GM21447 (cell line): ENCODE results near the gene HAND2.

Experiments used
- ATAC-seq: cut with Tn5 transposase; IDR thresholded peaks from one replicate; pipeline ENCODE4 v1.9.1; 2021; ENCODE audit not compliant: unreplicated experiment

Gene HAND2

DNA sequence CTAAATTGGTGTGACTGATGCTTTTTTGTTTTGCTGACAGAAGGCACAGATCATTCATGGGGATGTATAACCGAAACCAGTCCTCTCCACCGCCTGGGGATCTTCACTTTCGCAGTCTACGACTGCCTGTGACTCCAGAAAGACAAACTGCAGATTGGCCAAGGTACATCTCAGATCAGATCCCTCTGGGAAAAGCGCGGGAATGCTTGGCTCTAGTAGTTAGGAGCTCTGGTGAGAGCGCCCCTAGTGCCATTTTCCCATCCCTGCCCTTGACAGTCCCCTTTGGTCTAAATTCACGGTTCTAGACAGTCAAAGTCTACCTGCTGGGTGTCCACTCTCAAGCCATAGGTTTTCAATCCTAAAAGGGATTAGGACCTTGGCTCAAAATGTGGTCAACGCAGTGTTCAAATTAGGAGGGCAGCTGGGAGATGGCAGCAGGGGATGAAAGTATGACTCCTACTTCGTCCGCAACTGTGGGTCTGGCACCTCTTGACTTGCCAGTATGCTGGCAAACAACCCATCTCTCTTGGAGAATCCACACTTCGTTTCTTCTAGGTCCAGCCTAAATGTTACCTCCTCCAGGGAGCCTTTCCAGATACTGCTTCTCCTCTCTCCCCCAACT lies 6.9 kb upstream of the HAND2 start:
- peak; percentile 49 for ATAC-seq

DNA sequence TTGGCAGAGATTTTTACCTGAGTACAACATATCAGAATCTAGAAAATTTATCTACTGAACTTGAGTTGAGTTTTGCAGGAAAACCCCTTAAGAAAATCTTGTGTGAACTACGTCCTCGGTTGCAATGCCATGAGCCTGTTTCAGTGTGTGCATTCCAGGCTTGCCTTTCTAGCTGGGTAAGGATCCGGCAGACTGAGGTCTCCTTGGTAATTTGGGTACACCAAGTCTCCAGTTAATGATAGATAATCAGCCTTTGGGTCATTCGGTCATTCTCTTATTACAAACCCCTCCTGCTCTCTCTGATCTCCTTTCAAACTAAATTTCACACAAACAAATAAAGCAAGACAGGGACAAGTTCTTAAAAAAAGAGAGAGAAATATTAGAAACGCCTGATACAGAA lies 5.9 kb upstream of the HAND2 start:
- no peak for ATAC-seq

DNA sequence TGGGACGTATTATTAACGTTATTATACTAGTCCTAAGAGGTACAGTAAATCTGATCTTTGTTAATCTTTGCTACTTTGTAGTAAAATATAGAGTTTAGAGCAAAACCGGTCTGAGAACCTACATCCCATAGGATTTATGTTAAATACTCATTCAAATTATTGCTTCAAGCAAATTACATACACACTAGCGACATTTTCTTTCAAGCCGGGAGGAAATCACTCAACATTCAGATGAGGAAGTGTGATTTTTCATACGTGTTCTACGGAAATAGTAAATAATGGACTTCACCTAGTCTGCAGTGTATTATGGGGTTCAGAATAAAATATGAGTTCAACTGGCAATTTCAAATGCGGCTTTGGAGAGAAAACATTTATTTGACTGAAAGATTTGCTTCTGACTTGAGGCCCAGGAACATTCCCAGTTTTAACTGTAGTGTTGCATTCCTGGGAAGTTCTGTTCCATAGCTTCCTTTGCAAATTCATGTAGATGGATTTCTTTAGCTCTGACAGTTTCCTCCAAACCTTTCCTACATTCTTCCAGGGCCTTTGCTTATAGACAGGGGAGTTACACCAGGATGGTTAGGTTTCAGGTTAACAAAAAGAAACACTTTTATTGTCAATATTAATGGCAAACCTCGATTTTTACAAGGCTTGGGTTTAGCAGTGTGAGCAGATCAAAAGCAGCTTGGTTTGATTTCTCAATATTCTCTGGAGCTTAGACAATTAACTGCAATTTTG lies 5.3 kb upstream of the HAND2 start:
- ATAC-seq, result no peak

DNA sequence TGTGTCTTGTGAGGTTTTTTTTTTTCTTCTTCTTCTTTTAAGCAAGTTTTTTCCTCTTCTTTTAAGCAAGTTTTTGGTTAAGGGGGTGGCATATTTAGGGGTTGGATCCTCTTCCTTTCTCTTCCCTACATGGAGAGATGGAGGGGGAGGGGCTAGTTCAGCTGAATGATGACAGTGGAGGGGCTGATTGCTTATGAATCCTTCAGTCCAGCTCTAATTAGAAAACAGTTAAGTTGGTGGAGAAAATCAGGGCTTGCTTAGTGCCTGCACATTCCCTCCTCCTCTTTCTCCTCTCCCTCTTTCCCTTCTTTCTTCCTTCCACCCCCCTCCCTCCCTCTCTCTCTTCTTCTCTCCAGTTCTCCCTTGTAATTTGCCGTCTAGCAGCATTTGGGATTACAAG lies 4.4 kb upstream of the HAND2 start:
- ATAC-seq, result no peak

DNA sequence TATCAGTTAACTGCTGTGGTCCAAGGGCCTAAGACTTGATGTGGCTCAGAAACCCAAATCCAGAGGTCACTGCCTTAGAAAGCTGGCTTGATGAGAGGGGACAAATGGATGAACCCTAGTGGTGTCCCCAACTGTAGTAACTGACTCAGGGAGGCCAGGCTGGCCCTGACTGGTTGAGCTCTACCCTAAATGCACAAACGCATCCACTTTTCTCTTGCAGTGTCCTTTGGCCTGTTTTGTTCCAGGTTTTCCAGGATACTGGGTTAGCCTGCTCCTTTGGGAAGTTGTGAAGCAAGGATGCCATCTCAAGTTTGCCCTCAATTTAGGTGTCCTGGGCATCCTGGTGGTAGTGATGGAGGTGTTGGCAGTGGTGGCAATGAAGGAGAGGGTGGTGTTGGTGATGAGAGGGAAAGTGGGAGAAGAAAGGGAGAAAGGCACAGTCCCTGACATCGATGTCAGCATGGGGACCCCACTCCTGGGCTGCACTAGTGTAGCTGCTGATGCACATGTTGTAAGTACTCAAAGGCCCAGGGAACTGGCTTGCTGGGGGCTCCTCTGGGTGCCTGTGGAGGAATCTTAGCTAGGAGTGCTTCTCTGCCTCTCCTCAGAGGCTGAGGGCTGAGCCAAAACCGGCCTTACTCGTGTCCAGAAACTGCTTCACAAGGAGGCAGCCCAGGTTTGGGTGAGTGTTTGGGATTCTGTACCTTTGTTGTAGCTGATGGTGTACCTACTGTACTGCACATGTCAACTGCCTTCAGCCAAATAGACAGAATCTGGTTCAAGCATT lies 2.9 kb upstream of the HAND2 start:
- no peak for ATAC-seq

DNA sequence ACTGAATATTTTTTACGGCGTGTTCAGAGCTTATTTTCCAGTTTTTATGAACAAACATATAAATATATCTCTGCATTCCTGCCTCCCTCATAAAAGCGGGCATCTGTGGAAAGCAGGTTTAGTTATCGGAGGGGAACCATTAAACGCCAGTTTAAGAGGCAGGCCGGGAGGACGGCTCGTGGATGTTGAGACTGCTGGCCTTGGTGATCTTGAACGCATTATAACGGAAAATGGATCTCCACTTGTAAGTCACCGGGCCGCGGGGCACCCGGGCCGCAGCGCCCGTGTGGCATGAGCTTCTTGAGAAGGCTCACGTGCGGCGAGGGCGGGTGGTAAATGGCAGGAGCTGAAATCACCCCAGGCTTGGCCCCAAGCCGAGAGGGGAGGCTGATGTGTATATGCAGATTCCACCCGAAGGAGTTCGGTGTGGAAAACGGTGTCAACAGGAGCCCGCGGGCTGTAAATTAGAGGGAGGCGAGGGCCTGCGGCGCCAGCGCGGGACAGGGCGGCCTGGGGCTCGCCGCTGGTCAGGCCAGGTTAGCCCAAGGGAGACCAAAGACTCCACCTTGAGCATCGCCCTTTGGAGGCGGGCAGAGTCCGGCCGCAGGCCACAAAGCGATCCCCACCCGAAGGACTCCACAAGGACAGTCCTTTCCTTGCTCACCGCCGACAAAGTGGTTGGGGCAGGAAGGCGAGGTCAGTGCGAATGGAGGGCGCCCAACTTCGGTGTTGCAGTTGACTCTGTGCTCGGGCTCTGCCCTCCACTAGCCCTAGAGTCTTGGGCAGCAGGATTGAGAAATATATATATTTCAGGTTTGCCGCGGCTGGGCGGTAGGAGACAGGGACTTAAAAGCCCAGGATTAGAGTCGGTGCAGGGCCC lies 1.3 kb upstream of the HAND2 start:
- ATAC-seq, result no peak

DNA sequence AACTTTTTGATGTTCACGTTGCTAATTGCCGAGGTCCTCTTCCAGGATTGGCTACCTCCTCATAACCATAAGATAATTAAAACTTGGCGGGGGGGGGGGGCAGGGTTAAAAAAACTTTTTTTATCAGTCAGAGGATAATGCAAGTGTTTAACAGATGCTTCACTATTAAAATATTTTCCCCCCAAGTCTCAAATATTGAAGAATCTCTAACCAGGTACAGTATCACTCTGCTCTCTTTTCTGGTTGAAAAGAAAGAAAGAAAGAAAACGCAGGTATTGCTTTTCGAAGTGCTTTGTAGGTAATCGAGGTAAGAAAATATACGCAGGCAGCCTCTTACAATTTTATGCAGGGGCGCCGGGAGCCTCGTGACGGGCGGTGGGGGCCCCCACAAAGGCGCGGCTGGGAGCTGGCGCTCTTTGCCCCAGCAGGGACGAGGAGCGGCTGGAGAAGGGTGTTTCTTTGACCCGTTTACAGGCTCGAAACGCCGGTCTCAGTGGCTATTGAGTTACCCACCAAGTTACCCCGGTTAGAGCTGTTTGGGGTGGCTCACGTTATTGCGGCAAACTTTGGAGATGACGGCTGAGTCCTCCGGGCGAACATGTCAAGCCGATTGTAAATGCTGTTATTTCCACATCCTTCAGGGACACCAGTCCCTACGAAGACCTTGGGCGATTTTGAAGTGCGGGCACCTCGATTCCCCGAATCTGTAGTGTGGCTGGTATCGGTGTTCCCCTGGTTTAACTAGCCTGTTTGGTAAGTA lies 477 bp upstream of the HAND2 start:
- no peak for ATAC-seq

DNA sequence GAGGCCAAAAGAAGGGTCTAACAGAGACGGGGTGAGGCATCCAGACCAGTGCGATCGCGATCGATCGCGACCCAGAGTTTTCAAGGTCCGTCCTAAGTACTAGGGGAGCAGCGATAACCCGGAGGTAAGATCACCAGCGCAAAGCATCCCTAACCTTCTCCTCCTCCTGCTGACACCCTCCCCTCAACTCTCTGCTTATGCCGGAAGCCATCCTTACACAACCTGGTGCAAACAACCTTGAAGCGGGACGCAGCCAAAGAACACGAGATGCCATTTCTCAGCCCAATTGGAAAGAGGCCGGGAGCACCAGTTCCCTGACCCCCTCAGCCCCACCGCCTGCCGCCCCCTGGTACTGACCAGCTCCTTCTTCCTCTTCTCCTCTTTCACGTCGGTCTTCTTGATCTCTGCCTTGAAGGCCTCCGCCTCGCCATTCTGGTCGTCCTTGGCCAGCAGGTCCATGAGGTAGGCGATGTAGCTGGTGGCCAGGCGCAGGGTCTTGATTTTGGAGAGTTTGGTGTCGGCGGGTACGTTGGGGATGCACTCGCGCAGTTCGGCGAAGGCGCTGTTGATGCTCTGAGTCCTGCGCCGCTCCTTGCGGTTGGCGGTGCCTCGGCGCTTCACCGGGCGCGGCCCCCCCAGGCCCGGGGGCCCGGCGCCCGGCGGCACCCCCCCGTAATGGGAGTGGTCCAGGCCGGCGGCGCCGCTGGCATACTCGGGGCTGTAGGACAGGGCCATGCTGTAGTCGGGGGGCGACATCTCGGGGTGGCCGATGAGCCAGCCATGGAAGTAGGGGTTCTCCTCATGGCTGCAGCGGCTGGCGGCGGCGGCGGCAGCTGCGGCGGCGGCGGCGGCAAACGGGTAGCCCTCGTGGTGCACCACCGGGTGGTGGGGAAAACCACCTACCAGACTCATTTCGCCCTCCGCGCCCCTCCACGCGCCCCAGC lies 1.4 kb downstream of the HAND2 start:
- ATAC-seq, result no peak

DNA sequence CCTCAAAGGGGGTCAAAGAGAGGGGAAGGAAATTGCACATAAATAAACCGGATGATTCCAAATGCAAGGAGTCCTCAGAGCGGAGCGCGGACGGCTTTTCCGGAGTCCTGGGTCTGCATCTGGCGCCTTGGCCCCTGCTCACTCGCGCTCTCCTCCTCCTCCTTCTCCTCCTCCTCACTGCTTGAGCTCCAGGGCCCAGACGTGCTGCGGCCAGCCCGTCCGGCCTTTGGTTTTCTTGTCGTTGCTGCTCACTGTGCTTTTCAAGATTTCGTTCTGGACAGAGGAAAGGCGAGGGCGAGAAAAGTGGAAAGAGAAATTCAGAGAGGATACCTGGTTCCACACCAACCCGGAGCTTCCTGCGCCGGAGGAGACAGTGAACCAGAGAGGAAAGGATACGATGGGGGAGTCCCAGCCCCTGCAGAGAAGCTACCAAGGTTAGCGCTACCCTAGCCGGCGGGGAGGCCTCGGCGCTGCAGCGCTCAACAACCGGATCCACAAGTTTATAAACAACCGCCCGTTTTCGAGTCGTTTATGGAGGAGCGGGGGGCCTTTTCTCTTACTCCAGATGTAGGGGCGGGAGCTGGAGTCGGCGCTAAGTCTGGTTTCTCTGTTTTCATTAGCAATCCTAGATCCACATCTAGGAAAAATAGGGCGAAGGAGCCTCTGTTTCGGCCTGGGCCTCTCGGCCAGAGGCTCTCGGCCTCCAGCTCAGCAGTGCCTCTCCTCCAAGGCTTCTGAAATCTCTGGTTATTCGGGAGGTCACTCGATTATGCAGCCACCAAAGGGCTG lies 2.7 kb downstream of the HAND2 start:
- ATAC-seq, result no peak

DNA sequence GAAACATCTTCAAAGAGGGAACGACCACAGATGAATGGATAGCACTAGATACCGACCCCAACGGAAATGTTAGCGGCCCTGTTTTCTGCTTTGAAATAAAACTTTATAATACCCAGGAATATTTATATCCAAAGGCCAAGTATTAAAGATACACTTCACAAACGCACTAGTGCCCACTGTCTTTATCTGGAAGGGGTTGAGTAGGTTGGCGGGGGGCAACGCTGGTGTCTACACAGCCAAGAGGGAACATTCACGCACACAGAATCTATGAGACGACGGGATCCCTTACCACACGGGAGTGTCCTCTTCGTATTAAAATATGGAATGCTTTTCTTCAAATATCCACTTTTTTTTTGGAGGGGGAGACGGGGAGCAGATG lies 3.3 kb downstream of the HAND2 start:
- no peak for ATAC-seq

DNA sequence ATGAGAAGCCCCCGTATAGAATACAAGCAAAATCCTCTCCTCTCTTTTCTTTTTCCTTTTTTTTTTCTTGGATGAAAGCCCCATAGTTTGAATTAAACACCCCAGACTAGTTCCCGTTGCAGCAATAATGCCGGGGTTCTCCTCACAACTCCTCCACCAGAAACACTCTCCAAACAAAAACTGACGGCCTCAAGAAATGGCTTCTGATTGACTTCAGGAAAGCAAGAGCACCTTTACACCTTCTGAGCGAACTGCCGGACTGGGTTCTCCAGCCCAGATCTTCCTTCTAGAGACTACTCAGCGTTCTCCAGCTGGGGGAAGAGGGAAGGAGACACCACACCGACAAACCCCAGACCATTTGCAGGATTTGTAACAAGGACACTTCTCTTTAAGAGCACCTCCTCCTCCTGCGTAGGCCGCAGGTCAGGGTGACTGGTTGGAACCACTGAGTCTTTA lies 4.0 kb downstream of the HAND2 start:
- ATAC-seq, result no peak

DNA sequence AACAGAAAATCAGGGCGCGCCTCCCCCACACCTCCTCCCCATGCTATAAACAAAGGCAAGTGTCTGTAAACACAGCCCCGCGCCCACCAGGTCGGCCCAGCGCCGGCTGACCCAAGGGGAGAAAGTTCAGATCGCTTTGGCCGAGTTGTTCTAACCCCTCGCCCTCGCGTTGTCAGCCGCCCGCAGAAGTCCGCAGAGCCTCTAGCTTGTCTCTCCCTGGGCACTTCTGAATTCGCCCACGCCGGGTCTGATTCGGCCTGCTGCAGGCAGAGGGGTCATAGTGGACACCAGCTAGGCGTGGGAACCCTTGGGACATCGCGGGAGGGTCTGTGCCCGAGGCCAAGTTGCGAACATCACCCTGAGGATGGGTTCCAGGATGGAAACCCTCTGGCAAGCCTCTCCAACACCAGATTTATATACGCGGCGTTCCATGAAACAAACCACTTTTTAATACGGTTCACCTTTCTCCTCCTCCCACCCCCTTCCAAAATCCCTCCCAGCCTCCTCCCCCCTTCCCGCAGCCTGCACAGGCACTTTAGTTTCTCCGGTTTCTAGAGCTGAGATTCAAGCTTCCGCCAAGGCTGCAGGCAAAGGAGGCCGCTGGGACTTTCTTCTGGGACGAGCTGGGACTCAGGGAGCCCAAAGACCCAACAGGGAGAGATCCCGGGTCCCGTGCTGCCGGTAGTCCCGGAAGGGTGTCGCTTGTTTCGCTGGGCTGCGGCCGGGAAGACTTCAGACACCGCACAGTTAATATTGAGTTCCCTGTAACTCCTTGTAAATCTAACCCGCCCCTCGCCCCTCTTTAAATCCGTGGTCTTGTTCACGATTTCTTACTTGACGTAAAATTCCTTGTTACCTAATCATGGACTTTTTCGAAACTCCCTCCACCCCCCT lies 4.7 kb downstream of the HAND2 start:
- ATAC-seq, result no peak

DNA sequence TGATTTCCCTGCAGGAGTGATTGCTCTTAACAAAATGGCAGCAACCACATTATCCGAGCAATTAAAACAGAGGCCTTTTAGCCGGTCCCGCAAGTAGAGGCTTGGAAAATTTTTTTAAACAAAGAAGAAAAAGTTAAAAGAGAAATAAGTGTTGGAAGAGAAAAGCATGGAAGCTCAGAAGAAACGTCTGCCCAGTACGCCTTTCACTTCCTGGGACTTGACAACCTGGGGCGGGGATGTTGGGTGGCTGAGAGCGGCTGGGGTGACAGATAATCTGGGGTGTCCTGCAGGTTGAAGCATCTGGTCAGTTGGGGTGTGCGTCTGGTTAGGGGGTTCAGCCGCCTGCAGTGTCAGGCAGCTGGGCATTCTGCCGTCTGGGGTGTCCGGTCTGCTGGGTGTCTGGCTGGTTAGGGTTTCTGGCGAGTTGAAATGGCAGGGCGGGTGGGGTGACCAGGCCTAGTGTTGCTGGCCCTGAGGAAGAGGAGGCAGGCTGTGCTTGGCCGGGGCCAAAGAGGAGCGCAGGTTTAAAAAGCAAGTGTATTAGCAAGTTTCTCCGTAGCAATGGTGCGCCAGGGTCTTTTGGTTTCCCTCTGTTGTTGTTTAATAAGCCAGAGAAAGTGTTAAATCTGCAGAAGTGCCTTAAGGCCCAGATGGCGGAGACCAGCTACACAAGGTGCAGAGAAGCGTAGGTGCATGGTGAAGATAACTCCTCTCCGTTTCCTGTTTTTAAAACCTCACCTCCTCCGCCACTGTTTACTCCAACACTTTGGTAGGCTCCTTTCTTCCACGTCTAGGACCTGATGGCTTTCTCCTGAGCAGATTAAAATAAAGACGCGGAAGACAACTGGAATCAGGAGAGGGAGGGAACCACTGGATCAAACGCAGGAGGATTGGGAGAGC lies 5.6 kb downstream of the HAND2 start:
- ATAC-seq, result no peak

DNA sequence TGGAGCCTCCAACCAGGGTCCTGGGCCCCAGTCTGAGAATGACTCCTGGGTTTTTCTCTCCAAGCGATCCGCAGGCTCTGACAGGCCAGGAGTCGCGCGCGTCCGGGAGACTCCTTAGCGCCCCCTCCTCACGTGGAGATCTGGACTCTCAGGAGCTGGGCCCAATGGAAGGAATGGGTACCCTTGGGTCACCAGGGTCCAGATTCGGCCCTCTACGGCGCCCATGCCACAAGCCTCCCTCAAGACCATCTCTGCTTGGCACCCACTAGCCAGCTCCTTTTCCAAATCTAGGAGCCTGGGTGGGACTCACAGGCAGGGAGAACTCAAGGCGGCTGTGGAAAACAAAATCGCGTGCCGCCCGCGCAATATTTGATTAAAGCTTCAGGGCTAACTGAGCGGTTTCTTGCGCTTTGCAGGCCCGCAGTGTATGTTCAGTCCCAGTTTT lies 7.1 kb downstream of the HAND2 start:
- ATAC-seq, result no peak

DNA sequence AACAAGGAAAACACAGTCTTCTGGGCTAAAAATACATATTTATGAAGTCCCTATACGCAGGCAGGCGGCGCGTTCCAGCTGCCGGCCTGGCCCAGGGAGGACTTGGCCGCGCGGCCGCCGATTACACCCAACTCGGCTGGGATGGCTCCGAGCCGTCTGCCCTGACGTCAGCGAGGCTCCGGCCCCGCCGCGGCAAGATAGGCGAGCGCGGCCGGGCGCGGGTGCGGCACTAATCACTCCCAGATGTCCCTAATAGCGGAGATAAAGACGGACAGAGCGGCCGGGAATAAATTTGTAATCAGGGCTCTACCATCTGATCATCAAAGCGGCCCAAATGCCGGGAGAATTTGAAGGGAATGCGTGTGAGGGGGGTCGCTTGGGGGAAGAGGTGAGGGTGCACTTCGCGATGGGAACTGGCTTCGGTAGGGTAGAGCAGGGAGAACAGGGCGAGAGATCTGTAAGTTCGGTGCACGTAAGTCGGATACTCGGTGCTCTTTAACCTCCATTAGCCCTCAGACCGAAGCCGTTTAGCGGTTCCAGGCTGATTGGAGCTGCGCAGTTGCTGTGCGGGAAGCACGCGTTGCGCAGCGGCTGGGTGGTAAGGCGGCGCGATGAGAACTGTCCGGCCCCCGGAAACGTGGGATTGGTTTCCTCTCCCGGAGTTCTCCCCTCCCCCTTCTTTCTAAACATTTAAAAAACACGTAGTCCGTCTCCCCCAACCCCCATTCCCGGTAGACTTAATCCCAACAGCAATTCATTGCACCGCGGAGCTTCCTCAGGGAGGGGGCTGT lies 7.7 kb downstream of the HAND2 start:
- ATAC-seq, result no peak
